Ascending aorta (tissue), 2 donors: ENCODE data around the gene ANTXR1. TPM values are rescaled to one million over a fixed set of nuclear protein-coding genes. Genes with fewer than 3 reads are reported as not detected.

ENCODE experiments used
- DNase-seq, 2 donors: peaks; one replicate each; pipeline ENCODE4 v3.0.0-alpha.2; 2019; ENCODE audit warnings: low spot score in 2 of 2
- H3K27ac ChIP-seq, 2 donors: fragments of 200-600 bp; sonication (generic); one replicate each; pipeline ENCODE4 v1.5.1; 2016 to 2017; ENCODE audit warnings: mild to moderate bottlenecking in 1 of 2
- H3K27me3 ChIP-seq: fragments of 200-600 bp; sonication (generic); one replicate; pipeline ENCODE4 v1.5.1; 2017
- H3K36me3 ChIP-seq, 2 donors: fragments of 200-600 bp; sonication (generic); one replicate each; pipeline ENCODE4 v1.5.1; 2016
- H3K4me1 ChIP-seq, 2 donors: fragments of 200-600 bp; sonication (generic); one replicate each; pipeline ENCODE4 v1.5.1; 2016 to 2017; ENCODE audit warnings: mild to moderate bottlenecking in 1 of 2
- H3K4me3 ChIP-seq, 2 donors: fragments of 200-600 bp; sonication (generic); one replicate each; pipeline ENCODE4 v1.5.1; 2016 to 2017; ENCODE audit warnings: mild to moderate bottlenecking in 1 of 2
- H3K9me3 ChIP-seq, 2 donors: fragments of 200-600 bp; sonication (generic); one replicate each; pipeline ENCODE4 v1.5.1; 2016
- intact Hi-C: fragments of 100-400 bp; cut with DNase I; formaldehyde crosslinking; loops from one replicate; pipeline ENCODE4 v1.15.1; 2023
- total RNA-seq: library from RNA; depleted of rRNA; stranded (reverse); fragments of >200 nt; gene quantifications from one replicate; pipeline ENCODE4 v1.1.0, GENCODE V29; 2016
- TF ChIP-seq, protein P1 (sequence below), 3 experiments: fragments of 200-600 bp in 2 of 3; fragments of 450-650 bp in 1 of 3; sonication (generic) in 2 of 3; IDR thresholded peaks; one replicate each; pipeline ENCODE4 v1.5.1; 2016 to 2019; ENCODE audit warnings: antibody characterized with exemption in 3 of 3, mild to moderate bottlenecking in 1 of 3, moderate library complexity in 1 of 3

The ANTXR1 gene
- total RNA-seq, 1 donor from 2014 or later: 90.3 TPM

DNA sequence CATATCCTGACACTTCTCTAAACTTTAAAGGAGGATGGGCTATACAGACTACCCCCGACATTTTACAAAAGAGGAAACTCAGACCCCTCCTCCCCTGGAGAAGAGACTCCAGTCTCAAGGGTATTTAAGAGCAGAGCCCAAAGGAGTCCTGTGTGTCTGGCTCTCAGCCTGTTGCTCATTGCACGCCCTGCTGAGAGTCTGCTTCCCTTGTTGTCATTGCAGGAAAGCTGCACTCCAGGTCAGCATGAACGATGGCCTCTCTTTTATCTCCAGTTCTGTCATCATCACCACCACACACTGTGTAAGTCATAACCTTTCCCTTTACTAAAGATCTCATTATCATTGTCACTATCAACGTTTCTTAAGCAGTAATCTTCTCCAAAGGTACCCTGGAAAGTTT is 111.4 kb downstream of the ANTXR1 start:
- intact Hi-C loops: no loop called here
- Histone ChIP-seq H3K4me3 (no peak overlapping the region), H3K27ac (no peak overlapping the region), H3K36me3 (peaks cover 31 to 43% of the 10 kb centered on the region in 2 donors), H3K9me3 (no peaks in the 10 kb centered on the region), H3K27me3 (no peaks in the 10 kb centered on the region), H3K4me1 (peaks cover 6 to 19% of the 10 kb centered on the region in 2 donors)
- no peak for DNase-seq
- TF ChIP-seq, protein P1, sequence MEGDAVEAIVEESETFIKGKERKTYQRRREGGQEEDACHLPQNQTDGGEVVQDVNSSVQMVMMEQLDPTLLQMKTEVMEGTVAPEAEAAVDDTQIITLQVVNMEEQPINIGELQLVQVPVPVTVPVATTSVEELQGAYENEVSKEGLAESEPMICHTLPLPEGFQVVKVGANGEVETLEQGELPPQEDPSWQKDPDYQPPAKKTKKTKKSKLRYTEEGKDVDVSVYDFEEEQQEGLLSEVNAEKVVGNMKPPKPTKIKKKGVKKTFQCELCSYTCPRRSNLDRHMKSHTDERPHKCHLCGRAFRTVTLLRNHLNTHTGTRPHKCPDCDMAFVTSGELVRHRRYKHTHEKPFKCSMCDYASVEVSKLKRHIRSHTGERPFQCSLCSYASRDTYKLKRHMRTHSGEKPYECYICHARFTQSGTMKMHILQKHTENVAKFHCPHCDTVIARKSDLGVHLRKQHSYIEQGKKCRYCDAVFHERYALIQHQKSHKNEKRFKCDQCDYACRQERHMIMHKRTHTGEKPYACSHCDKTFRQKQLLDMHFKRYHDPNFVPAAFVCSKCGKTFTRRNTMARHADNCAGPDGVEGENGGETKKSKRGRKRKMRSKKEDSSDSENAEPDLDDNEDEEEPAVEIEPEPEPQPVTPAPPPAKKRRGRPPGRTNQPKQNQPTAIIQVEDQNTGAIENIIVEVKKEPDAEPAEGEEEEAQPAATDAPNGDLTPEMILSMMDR (IDR thresholded peaks at IDR 0.05): no peak

DNA sequence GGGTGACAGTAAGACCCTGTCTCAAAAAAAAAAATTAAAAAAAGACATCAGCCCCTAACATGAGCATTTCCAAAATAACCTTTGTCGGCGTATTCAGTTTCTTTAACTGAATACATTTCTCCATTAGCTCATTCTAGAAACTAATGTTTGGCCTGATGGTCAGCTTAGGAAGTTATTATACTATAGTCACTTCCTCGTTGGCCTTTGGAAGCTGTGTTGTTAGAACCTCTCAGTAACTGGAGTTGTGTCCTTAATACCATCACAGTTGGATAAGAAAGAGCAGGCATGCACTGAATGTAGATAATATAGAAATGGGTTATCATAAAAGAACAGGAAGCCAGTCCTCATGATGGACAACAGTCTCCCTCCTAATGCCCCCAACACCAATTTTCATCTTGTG is 112.8 kb downstream of the ANTXR1 start:
- Histone ChIP-seq H3K4me3 (no peak overlapping the region), H3K27ac (no peak overlapping the region), H3K36me3 (peaks cover 41 to 53% of the 10 kb centered on the region in 2 donors), H3K9me3 (no peaks in the 10 kb centered on the region), H3K27me3 (no peaks in the 10 kb centered on the region), H3K4me1 (peaks cover 3 to 11% of the 10 kb centered on the region in 2 donors)
- no peak for DNase-seq
- intact Hi-C loops: no loop called here
- TF ChIP-seq, protein P1 (IDR thresholded peaks at IDR 0.05): no peak

DNA sequence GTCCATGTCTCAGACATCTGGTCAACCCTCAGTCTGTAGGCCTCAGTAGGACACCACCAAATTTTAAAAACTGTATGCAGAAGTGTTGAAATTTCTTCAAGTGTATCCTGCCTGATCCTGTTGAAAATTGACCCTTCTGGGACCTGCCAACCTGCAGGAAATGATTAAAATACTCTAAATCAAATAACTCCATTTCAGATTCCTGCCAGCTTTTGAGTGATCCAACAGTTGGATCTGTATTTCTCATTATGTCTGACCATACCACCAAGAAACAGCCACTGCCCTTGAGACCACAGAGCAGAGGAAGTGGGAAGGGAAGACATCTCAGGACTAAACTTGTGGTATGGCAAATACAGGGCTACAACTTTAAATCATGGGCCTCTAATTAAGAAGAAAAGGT is 113.4 kb downstream of the ANTXR1 start:
- Histone ChIP-seq H3K27ac (no peak overlapping the region), H3K4me3 (no peak overlapping the region), H3K27me3 (no peaks in the 10 kb centered on the region), H3K36me3 (peaks cover 45 to 53% of the 10 kb centered on the region in 2 donors), H3K4me1 (peaks cover 3 to 9% of the 10 kb centered on the region in 2 donors), H3K9me3 (no peaks in the 10 kb centered on the region)
- DNase-seq: no peak
- intact Hi-C loops: no loop called here
- TF ChIP-seq, protein P1 (IDR thresholded peaks at IDR 0.05): no peak

DNA sequence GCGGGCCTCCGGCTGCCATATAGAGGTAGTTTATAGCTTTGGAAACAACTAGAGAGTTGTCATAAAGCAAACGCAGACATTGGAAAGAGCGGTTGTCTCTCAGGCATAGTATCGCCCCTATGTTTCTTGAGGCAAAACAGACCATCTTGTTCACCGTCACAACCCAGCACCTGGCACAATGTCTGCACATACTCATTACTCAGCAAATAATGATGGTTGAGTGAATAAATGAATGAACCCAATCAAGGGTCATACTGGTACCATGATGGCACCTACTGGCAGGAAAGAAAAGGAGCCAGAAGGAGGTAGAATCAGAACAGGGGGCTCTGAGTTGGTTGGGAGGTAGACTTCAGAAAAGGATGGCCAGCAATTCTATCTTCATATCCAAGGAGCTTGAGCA is 118.5 kb downstream of the ANTXR1 start:
- H3K4me1 ChIP-seq: peaks cover 4 to 17% of the 10 kb centered on the region in 2 donors
- H3K4me3 ChIP-seq: no peak overlapping the region
- intact Hi-C loops: no loop called here
- DNase-seq: no peak
- TF ChIP-seq, protein P1 (IDR thresholded peaks at IDR 0.05): no peak
- H3K27me3 ChIP-seq: no peaks in the 10 kb centered on the region
- peak overlapping the region; percentile 60 to 66 for H3K27ac ChIP-seq
- H3K9me3 ChIP-seq: no peaks in the 10 kb centered on the region
- H3K36me3 ChIP-seq: peaks cover 23 to 24% of the 10 kb centered on the region in 2 donors

DNA sequence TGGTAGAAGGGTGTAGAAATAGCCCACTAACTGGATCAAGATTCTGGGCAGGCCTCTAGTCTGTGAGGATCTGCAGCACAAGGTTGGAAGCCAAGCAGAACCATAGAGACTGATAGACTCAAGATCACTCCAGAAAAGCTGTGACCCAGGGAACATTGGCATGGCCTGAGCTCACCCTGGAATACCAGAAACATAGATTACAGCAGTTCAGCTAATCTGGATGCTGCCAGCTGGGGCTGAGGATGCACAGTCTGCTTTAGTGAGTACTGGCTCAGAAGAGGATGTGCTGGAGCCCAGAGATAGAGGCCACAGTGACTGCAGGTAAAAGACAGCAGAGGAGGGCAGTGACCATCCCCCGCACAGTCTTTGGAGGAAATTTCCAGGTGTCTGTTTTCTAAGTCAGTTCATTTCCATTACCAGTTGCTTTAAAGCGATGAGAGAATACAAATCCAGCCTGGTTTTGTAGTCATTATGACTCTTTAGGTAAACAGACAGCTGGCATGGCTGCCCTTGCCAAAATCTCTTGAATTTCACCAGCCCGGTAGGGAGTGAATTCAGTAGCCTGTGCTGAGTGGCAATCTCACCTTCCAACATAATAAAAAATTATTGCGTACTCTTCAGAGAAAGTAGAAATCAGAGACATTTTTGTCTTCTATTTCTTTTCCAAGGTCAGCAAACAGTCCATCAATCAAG is 119.2 kb downstream of the ANTXR1 start:
- no peak for DNase-seq
- Histone ChIP-seq H3K27me3 (no peaks in the 10 kb centered on the region), H3K4me3 (no peak overlapping the region), H3K9me3 (no peaks in the 10 kb centered on the region), H3K27ac (peak overlapping the region; percentile 60 to 66), H3K36me3 (peaks cover 16 to 24% of the 10 kb centered on the region in 2 donors), H3K4me1 (peaks cover 4 to 17% of the 10 kb centered on the region in 2 donors)
- intact Hi-C loops: no loop called here
- TF ChIP-seq, protein P1 (IDR thresholded peaks at IDR 0.05): no peak
